Transverse colon (tissue), 4 donors: ENCODE data around the gene AGXT2.

Experiments
- CTCF ChIP-seq, 5 experiments: fragments of 200-600 bp in 3 of 5; fragments of 450-650 bp in 2 of 5; sonication (generic) in 3 of 5; IDR thresholded peaks; 1 replicate in 2 of 5; 2 replicates in 3 of 5; pipeline ENCODE4 v1.5.1; 2016 to 2017; ENCODE audit warnings: antibody characterized with exemption in 5 of 5, inconsistent platforms in 3 of 5, mild to moderate bottlenecking in 2 of 5, moderate library complexity in 1 of 5
- POLR2A ChIP-seq: fragments of 450-650 bp; IDR thresholded peaks from one replicate; pipeline ENCODE4 v1.6.1; 2016; ENCODE audit warnings: antibody characterized with exemption, mild to moderate bottlenecking, moderate library complexity
- POLR2AphosphoS5 ChIP-seq, 3 donors: sonication (generic); formaldehyde crosslinking; IDR thresholded peaks; one replicate each; pipeline ENCODE4 v1.6.1; 2016; ENCODE audit warnings: antibody characterized with exemption in 3 of 3

GRCh38 chr5:35026941-35027340 is 20.8 kb downstream of the AGXT2 start:
- TF ChIP-seq POLR2AphosphoS5 (IDR thresholded peaks at IDR 0.05) (no peak), CTCF (IDR thresholded peaks at IDR 0.05) (no peak), POLR2A (no peak)
